Stimulated activated CD4-positive, alpha-beta T cell treated with anti-CD3 and anti-CD28 coated beads, Interleukin-4, amount 100 ng/mL, for 4 hours (primary cell): ENCODE results near the gene RCOR3.
"Not testable (repeated sequence)": the region's sequence is repeated elsewhere in the genome, so short reads cannot be mapped to it uniquely, and the experiment has no call there.

Source experiments
- DNase-seq, 2 experiments: peaks; one replicate each; pipeline ENCODE4 v3.0.0-alpha.2; 2020

RCOR3 gene

GRCh38 chr1:211260141-211261107 is 1.3 kb downstream of the RCOR3 start:
- DNase-seq = peak; percentile 44 to 51

GRCh38 chr1:211261229-211261628 is 2.1 kb downstream of the RCOR3 start:
- no peak for DNase-seq

GRCh38 chr1:211263022-211263421 is 3.9 kb downstream of the RCOR3 start:
- not testable (repeated sequence) for DNase-seq

DNA sequence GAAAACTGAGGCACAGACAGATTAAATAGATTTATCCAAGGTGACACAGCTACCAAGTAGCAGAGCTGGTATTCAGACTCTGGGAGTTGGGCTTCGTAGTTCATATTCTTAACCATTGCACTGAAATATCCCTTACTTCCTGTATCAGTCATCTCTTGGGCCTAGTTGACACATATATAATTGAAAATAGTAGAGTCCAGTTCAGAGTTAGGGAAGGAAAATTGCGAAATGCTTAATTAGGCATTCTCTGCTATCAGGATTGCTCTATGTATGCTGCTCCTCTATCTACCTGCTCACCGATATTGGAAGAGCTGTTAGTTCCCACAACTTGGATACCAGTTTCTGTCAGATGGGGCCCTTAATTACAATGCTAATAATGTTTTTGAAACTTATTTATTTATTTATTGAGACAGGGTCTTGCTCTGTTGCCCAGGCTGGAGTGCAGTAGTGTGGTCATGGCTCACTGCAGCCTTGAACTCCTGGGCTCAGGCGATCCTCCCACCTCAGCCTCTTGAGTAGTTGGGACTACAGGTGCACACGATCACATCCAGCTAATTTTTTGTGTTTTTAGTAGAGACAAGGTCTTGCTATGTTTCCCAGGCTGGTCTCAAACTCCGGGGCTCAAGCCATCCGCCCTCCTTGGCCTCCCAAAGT is 8.2 kb downstream of the RCOR3 start:
- no peak for DNase-seq

GRCh38 chr1:211279340-211279739 is 20.2 kb downstream of the RCOR3 start:
- no peak for DNase-seq

DNA sequence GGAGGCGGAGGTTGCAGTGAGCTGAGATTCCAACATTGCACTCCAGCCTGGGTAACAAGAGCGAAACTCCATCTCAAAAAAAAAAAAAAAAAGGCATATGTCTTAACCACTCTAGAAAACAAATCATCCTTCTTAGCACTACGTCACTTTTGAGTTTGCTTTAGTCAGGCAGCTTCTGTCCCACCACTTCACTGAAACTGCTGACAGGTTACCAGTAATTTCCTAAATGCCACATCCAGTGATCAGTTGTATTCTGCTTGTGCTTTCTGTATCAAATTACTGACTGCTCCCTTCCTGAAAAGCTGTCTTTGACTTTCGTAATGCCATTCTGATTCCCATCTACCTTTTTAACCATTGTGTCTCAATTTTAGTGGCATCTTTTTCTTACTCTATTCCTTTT is 21.7 kb downstream of the RCOR3 start:
- DNase-seq = no peak

- DNase-seq = no peak
These were observed 22.3 kb downstream of the RCOR3 start for GRCh38 chr1:211281320-211282022.

- no peak for DNase-seq
These were observed 22.8 kb downstream of the RCOR3 start for GRCh38 chr1:211282023-211282373.

GRCh38 chr1:211285196-211285595 is 26.0 kb downstream of the RCOR3 start:
- DNase-seq = no peak

DNA sequence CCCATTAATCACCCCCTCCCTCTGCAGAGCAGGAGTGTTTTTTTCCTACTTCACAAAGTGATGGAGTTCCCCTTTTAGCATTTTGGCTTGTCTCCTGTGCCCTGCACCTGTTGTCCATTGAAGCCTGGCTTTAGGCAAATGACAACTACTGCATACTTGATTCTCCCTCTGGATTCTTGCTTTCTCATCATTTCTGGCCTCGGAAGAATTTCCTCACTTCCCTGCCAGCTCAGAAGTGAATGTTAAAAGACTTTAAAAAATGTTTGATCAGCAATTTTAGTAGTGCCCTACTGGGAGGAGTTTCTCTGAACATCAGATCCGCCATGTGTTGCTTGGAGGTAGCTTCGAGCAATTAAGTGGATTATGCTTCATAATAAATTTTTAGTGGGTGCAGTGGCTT is 28.1 kb downstream of the RCOR3 start:
- no peak for DNase-seq

DNA sequence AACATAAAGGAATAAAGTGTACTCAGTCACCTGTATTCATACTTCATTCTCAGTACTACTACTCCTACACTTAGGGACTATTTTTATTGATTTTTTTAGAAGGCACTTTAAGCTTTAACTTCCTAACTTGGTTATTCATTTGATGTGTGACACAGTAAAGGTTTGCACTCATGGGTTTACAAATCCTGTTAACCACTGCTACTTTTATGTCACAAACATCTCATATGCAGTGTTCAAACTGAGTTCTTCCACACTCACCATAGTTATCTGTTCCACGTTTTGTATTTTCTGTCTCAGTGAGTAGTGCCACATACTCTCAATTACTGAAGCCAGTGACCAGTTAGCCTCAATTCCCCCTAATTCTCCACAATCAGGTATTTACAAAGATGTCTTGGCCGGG is 33.2 kb downstream of the RCOR3 start:
- no peak for DNase-seq

GRCh38 chr1:211296396-211296795 is 37.2 kb downstream of the RCOR3 start:
- no peak for DNase-seq

DNA sequence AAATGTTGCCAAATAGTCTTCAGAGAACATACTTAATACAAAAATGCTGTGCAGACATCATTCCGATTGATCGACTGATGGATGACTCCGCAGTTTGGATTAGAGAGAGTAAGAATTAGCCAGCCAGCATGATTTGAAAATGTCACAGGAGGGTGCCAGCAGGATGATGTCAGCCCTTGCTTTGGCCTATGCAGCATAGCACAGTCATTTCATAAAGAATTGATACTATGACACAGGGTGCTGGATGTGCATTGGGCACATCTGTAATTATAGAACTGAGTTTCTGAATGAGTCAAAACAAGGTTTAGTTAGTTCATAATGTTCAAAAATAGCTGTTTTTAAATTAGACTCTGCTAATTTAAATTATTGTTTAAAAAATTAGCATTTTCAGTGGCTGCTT is 45.9 kb downstream of the RCOR3 start:
- no peak for DNase-seq

DNA sequence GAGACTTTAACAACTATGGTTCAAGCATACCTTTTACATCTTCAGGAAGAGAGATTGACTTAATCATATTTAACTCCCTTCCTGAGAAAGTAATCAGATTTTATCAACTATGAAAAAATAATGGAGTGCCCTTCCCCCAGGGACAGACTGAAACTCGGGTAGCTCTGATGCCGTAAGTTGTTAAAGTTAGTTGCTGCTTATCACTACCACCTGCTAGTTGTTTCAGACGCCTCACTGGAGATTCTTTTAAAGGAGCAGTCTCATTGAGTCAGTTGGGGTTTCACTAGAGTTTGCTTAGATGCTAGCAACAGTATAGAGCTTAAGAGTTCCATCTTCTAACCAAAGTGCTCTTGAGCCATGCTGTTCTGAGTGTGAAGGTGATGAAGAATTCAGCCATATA is 50.5 kb downstream of the RCOR3 start:
- no peak for DNase-seq

GRCh38 chr1:211313392-211313791 is 54.2 kb downstream of the RCOR3 start:
- no peak for DNase-seq

DNA sequence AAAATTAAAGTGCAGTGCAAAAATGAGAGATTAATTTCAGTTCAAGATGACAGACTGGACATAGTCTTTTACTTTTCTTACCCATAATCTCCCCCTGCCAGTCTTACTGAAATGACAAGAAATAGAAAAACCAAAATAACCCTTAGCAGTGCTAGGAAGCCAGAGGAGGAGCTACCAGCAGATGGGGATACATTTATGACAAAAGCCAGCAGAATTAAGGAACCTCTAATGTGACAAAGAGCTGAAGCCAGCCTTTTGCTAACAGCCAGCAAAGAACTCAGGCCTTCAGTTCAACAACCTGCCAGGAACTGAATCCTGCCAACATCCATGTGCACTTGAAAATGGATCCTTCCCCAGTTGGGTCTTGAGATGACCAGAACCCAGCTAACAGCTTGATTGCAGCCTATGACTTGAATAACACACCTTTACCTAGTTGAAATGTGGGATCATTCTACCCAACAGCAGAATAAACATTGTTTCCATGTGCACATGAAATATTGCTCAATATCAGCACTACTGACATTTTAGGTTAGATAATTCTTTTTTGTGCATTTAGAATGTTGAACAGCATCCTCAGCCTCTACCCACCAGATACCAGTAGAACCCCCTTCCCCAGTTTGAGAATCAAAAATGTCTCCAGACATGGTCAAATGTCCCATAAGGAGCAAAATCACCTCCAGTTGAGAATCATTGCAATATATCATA is 59.6 kb downstream of the RCOR3 start:
- no peak for DNase-seq

GRCh38 chr1:211319892-211320291 is 60.7 kb downstream of the RCOR3 start:
- no peak for DNase-seq

DNA sequence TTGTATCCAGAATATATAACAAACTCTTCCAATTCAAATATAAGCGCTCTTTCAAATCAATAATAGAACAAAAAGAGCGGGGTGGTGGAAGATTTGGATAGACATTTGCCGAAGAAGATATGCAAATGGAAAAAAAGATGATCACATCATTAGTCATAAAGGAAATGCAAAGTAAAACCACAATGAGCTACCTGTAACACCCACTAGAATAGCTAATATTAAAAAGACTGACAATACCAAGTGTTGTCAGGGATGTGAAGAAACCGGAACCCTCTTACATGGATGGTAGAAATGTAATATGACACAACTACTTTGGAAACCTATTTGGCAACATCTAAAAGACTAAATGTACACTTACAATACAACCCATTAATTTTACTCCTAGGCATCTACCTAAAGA is 61.8 kb downstream of the RCOR3 start:
- no peak for DNase-seq

- not testable (repeated sequence) for DNase-seq
These were observed 62.5 kb downstream of the RCOR3 start for GRCh38 chr1:211321646-211322045.

DNA sequence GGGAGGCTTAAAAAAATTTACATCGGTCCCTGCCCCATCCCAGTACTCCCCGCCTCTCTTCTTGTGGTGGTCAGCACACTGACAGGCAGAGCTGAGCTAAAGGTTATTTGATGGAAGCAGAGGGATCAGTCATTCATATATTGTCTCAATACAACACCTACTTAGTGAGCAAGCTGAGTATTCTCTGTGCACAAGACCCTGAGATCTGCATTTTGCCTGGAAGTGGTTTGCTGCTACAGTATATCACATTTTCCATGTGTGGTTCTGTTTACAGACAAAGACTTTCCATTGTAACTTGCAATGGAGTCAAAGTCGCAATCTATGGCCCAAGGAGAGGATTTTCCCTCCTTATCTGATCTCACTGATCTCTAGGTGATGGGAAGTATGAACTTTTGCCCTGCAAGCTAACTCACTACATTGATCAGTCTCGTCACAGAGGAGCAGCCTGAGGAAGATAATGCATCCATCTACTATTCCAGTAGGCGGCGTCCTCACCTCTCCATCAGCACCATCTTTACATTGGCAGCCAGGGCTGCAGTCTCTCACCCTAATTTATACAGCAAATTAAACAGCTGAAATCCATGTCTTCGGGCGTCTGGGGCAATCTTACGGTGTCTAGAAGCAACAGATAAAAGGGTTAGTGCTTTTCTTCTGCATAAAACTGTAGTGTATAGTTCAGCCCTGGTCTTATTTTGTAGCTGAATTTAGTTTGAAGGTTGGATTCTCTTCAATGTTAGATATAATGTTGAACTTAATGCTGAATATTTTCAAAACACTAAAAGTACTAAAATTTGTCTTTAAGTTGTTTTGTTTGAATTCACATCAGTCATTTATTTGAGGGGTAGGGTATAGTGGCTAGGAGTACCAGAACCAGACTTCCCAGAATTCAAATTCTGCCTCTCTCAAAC is 64.2 kb downstream of the RCOR3 start:
- peak; percentile 45 to 69 for DNase-seq

GRCh38 chr1:211324992-211325775 is 66.0 kb downstream of the RCOR3 start:
- DNase-seq = no peak
